GM23248 (cell line): ENCODE results near the gene TMEM9B. TPM values are rescaled to one million over a fixed set of nuclear protein-coding genes. Genes with fewer than 3 reads are reported as not detected.
"Not testable (repeated sequence)": the region's sequence is repeated elsewhere in the genome, so short reads cannot be mapped to it uniquely, and the experiment has no call there.

Experiments
- DNase-seq: peaks from one replicate; pipeline ENCODE4 v3.0.0-alpha.2; 2015
- H2AFZ ChIP-seq: fragments of 200-600 bp; sonication (generic); 2 replicates; pipeline ENCODE4 v1.6.1; 2016; ENCODE audit warnings: antibody characterized with exemption
- H3F3A ChIP-seq: fragments of 200-600 bp; sonication (generic); 2 replicates; pipeline ENCODE4 v1.6.1; 2016; ENCODE audit warnings: mild to moderate bottlenecking, antibody characterized with exemption, mixed run types; ENCODE audit not compliant: insufficient read depth
- H3K27ac ChIP-seq: fragments of 200-600 bp; sonication (generic); 2 replicates; pipeline ENCODE4 v1.5.1; 2016; ENCODE audit warnings: mild to moderate bottlenecking
- H3K27me3 ChIP-seq: fragments of 200-600 bp; sonication (generic); replicated peaks from 2 replicates; pipeline ENCODE4 v1.6.1; 2016; ENCODE audit warnings: mild to moderate bottlenecking; ENCODE audit not compliant: insufficient read depth
- H3K36me3 ChIP-seq: fragments of 200-600 bp; sonication (generic); 2 replicates; pipeline ENCODE4 v1.6.1; 2016; ENCODE audit warnings: low read depth, mild to moderate bottlenecking
- H3K4me1 ChIP-seq: fragments of 200-600 bp; sonication (generic); 2 replicates; pipeline ENCODE4 v1.6.1; 2016; ENCODE audit warnings: mild to moderate bottlenecking; ENCODE audit not compliant: insufficient read depth
- H3K4me2 ChIP-seq: fragments of 200-600 bp; sonication (generic); one replicate; pipeline ENCODE4 v1.6.1; 2016; ENCODE audit warnings: mild to moderate bottlenecking; ENCODE audit not compliant: unreplicated experiment
- H3K4me3 ChIP-seq: fragments of 200-600 bp; sonication (generic); 2 replicates; pipeline ENCODE4 v1.5.1; 2016; ENCODE audit warnings: mild to moderate bottlenecking
- H3K79me2 ChIP-seq: fragments of 200-600 bp; sonication (generic); 2 replicates; pipeline ENCODE4 v1.6.1; 2016; ENCODE audit warnings: mild to moderate bottlenecking; ENCODE audit not compliant: insufficient read depth
- H3K9ac ChIP-seq: fragments of 200-600 bp; sonication (generic); 2 replicates; pipeline ENCODE4 v1.6.1; 2016; ENCODE audit warnings: mild to moderate bottlenecking
- H3K9me2 ChIP-seq: fragments of 200-600 bp; sonication (generic); 2 replicates; pipeline ENCODE4 v1.6.1; 2016; ENCODE audit warnings: mixed run types, mild to moderate bottlenecking, moderate library complexity; ENCODE audit not compliant: insufficient read depth
- H3K9me3 ChIP-seq: fragments of 200-600 bp; sonication (generic); one replicate; pipeline ENCODE4 v1.6.1; 2017; ENCODE audit warnings: low read depth
- H4K20me1 ChIP-seq: fragments of 200-600 bp; sonication (generic); 2 replicates; pipeline ENCODE4 v1.6.0; 2016; ENCODE audit not compliant: insufficient read depth
- EZH2 ChIP-seq: fragments of 200-600 bp; sonication (generic); IDR thresholded peaks from 2 replicates; pipeline ENCODE4 v1.6.1; 2018; ENCODE audit warnings: antibody characterized with exemption, mild to moderate bottlenecking; ENCODE audit not compliant: insufficient read depth, poor library complexity, severe bottlenecking
- EZH2phosphoT487 ChIP-seq: fragments of 200-600 bp; sonication (generic); IDR thresholded peaks from 2 replicates; pipeline ENCODE4 v1.6.1; 2018; ENCODE audit warnings: antibody characterized with exemption, moderate library complexity, mild to moderate bottlenecking, low read depth; ENCODE audit not compliant: insufficient read depth
- WGBS, 2 experiments: methylation state at CpG; one replicate each; pipeline ENCODE4 v1.1.6; 2015 to 2017; ENCODE audit warnings: low lambda C conversion rate in 2 of 2, low coverage in 1 of 2; ENCODE audit errors: missing lambda C conversion rate in 2 of 2; 5-methylcytosine and 5-hydroxymethylcytosine counted together
- in situ Hi-C: fragments of 300-500 bp; cut with MboI; formaldehyde crosslinking; loops from 2 replicates; pipeline ENCODE4 v1.15.0; 2020
- polyA plus RNA-seq: library from polyadenylated mRNA; unstranded; fragments of >200 nt; fragmentation: Nextera tagmentation; extraction: Ambion mirVana; gene quantifications from 2 replicates; pipeline ENCODE4 v1.2.1, GENCODE V29; 2016
- total RNA-seq: library from RNA; depleted of rRNA; stranded (reverse); fragments of >200 nt; shearing (Covaris generic); gene quantifications from 2 replicates; pipeline ENCODE4 v1.2.3, GENCODE V29; 2014

The TMEM9B gene
- total and polyA plus RNA-seq, 2 experiments from 2014 or later, result 83.4 to 99.6 TPM

- Histone ChIP-seq H2AFZ (peak overlapping the region; percentile 49), H3K9ac (no peak overlapping the region), H3K4me2 (peak overlapping the region; percentile 17), H3K9me3 (no peaks in the 10 kb centered on the region), H3K4me3 (0 out of 2 replicates have a peak overlapping the region, but pooled peaks have one; percentile 4), H3K27me3 (no peaks in the 10 kb centered on the region), H3K9me2 (no peaks in the 10 kb centered on the region), H3K27ac (peak overlapping the region; percentile 37), H3K36me3 (no peaks in the 10 kb centered on the region), H3K4me1 (peaks cover 20% of the 10 kb centered on the region), H3F3A (peaks cover 21% of the 10 kb centered on the region), H4K20me1 (no peaks in the 10 kb centered on the region), H3K79me2 (no peaks in the 10 kb centered on the region)
- in situ Hi-C loops, result no loop called here
- peak; percentile 74 for DNase-seq
- TF ChIP-seq EZH2phosphoT487, result no peak
- no peak for TF ChIP-seq EZH2
- 37 to 46% methylated on average over 1 of the region's 1 CpG for WGBS, 2 experiments
These were observed 25.2 kb upstream of the TMEM9B start for GRCh38 chr11:8989453-8989852.

- H3F3A ChIP-seq, result peaks cover 21% of the 10 kb centered on the region
- H3K4me2 ChIP-seq, result no peak overlapping the region
- H3K79me2 ChIP-seq, result no peaks in the 10 kb centered on the region
- DNase-seq, result peak; percentile 70
- H2AFZ ChIP-seq, result no peak overlapping the region
- H3K27ac ChIP-seq, result peak overlapping the region; percentile 37; the same call in 1 of the 2 replicates
- WGBS, 2 experiments, result 85 to 91% methylated on average over 3 of the region's 3 CpGs
- H3K9me2 ChIP-seq, result no peaks in the 10 kb centered on the region
- H3K4me3 ChIP-seq, result no peak overlapping the region
- no peaks in the 10 kb centered on the region for H4K20me1 ChIP-seq
- H3K4me1 ChIP-seq, result peaks cover 20% of the 10 kb centered on the region
- in situ Hi-C loops, result no loop called here
- H3K9ac ChIP-seq, result no peak overlapping the region
- H3K36me3 ChIP-seq, result no peaks in the 10 kb centered on the region
- no peaks in the 10 kb centered on the region for H3K9me3 ChIP-seq
- H3K27me3 ChIP-seq, result no peaks in the 10 kb centered on the region
- TF ChIP-seq EZH2 (no peak), EZH2phosphoT487 (no peak)
These were observed 24.3 kb upstream of the TMEM9B start for GRCh38 chr11:8988329-8989234.

GRCh38 chr11:8987446-8987845, 23.2 kb upstream of the TMEM9B start:
- H2AFZ ChIP-seq, result no peak overlapping the region
- no peak for DNase-seq
- no peaks in the 10 kb centered on the region for H3K79me2 ChIP-seq
- H3K36me3 ChIP-seq, result no peaks in the 10 kb centered on the region
- no peaks in the 10 kb centered on the region for H3K9me2 ChIP-seq
- H3K27ac ChIP-seq, result no peak overlapping the region
- no peak overlapping the region for H3K9ac ChIP-seq
- no peak overlapping the region for H3K4me3 ChIP-seq
- H3K27me3 ChIP-seq, result no peaks in the 10 kb centered on the region
- peaks cover 20% of the 10 kb centered on the region for H3K4me1 ChIP-seq
- H3F3A ChIP-seq, result peaks cover 21% of the 10 kb centered on the region
- H3K4me2 ChIP-seq, result no peak overlapping the region
- H4K20me1 ChIP-seq, result no peaks in the 10 kb centered on the region
- TF ChIP-seq EZH2, result no peak
- no peak for TF ChIP-seq EZH2phosphoT487
- WGBS, 2 experiments, result 94 to 95% methylated on average over 2 of the region's 2 CpGs
- no peaks in the 10 kb centered on the region for H3K9me3 ChIP-seq
- in situ Hi-C loops, result no loop called here

GRCh38 chr11:8986772-8987171, 22.5 kb upstream of the TMEM9B start:
- H3K9ac ChIP-seq, in situ Hi-C loops, DNase-seq, H3K9me3 ChIP-seq, H3K4me3 ChIP-seq, H3K9me2 ChIP-seq, H3K27ac ChIP-seq, H3K36me3 ChIP-seq, H3K27me3 ChIP-seq, H4K20me1 ChIP-seq, H3K79me2 ChIP-seq, H3K4me2 ChIP-seq, H2AFZ ChIP-seq: not testable (repeated sequence)
- Histone ChIP-seq H3K4me1 (peaks cover 20% of the 10 kb centered on the region), H3F3A (peaks cover 21% of the 10 kb centered on the region)
- 89 to 92% methylated on average over 6 of the region's 6 CpGs for WGBS, 2 experiments
